GM18526 (cell line): Measurements from ENCODE around the gene PTGIS.

Source experiments
- POLR2A ChIP-seq: IDR thresholded peaks from 3 replicates; pipeline ENCODE4 v1.6.1; 2011; ENCODE audit not compliant: insufficient read length; ENCODE audit errors: extremely low read depth

PTGIS gene

GRCh38 chr20:49568278-49569151 is 578 bp upstream of the PTGIS start:
- no peak for TF ChIP-seq POLR2A

DNA sequence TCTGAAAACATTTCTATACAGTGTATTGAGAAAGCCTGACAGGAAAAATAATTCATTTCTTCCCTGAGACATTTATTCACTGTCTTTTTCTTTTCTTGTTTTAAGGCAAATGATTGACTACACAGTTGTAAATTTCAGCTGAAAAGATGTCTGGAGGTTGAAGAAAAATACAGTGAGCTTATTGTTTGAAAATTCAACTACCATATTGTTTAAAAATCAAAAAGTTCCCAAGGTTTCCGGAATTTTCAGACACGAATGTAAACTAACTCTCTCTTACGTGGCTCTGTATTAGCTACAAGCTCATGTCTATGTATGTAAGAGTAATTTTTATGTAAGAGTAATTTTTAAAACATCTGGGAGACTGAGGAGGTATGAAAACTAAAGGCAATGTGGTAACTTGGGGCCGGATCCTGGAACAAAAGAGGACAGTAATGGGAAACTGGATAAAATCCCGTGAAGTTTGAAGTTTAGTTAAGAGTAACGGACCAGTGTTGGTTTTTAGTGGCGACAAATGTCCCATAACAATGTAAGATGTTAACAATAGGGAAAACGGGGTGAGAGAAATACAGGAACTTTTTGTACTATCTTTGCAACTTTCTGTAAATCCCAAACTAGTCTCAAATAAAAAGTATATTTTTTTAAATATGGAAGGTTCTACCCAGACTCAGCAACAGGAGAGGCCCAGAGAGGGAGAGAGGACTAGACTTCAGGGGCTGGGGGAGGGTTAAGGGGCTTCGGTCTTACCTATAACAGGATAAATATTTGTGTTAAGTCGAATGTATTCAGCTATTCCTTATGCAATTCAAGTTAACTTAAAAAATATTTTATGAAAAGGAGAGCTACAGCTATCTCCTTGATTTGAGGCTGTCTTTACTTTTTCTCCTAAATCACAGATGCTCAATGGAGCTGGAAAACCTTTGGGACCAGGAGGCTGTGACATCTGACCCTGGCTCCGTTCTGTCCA is 1.3 kb downstream of the PTGIS start:
- TF ChIP-seq POLR2A, result no peak

DNA sequence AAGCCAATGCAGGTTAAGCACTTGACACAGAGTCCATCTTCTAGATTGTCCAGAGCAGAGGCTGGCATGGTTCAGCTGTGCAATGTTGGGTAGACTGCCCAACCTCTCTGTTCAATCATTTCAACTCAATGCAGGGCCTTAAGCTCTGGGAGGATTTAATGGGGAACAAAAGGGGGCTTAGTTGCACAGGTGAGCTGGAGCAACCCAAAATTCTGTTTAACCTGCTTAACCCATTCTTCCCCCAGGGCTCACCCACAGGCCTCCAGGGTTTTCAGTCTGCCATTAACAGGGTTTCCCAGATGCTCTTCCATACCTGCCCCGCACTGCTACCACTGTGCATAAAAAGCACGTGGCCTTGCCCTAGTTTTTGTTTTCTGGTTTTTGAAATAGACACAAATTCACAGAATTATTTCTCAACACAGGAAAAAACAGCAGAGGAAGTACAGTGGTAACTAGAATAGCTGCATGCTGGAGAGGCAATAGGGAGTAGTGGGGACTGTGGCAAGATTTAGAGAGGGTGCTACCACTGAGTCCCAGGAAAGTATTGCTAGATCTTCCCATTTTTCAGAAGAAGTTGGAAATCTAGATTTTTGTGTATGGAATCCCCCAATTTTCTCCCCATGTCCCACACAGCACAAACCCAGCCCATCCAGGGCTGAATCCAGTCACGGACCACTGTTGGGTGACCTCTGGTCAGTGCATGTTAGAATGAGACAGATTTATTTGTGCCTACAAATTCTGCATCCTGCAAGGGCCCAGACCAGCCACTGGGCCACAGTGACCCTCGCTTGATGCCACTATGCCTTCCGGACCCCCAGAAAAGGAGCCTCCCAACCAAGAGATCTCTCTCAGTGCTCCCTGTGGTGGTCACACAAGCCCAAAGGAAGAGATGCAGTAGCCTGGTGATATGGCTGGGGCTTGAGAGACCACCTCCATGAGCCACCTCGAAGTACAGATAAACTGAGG is 4.6 kb downstream of the PTGIS start:
- TF ChIP-seq POLR2A, result no peak

DNA sequence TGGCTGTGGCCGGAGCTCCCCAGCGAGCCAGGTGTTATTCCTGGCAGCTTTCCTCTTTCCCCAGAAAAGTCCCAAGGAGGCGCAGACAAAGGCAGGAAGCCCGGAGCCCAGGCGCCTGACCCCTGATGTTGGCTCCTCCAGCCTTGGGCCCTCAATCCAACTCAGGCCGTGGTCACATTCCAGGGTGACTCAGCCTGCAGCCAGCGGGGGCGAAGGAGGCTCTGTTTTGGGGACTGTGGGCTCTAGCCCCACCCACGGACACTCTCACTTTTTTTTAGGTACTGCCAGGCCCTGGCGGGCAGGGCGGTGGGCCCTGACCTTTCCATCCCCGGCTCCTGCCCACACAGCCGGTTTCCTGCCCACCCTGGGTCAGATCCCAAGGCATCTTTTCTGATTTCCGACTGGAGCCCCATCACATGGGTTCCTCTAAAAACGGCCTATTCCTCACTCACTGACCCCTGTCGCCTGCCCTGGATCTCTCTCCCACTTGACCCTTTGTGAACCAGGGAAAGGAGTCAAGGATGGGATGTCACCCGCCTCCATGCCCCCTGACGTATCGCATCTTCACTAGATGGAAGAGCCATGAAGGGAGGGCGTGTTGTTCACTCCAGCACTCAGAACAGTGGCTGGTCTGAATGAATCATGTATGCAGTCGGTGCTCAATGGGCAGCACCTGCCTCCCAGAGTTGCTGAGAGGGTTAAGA is 5.5 kb downstream of the PTGIS start:
- TF ChIP-seq POLR2A, result no peak

GRCh38 chr20:49561806-49562205 is 6.1 kb downstream of the PTGIS start:
- no peak for TF ChIP-seq POLR2A

- TF ChIP-seq POLR2A, result no peak
Observed at GRCh38 chr20:49561256-49561655, 6.7 kb downstream of the PTGIS start.

- TF ChIP-seq POLR2A, result no peak
Observed at GRCh38 chr20:49560646-49561045, 7.3 kb downstream of the PTGIS start.

GRCh38 chr20:49560186-49560585 is 7.8 kb downstream of the PTGIS start:
- no peak for TF ChIP-seq POLR2A

- TF ChIP-seq POLR2A, result no peak
Observed at GRCh38 chr20:49559411-49560081, 8.4 kb downstream of the PTGIS start.

DNA sequence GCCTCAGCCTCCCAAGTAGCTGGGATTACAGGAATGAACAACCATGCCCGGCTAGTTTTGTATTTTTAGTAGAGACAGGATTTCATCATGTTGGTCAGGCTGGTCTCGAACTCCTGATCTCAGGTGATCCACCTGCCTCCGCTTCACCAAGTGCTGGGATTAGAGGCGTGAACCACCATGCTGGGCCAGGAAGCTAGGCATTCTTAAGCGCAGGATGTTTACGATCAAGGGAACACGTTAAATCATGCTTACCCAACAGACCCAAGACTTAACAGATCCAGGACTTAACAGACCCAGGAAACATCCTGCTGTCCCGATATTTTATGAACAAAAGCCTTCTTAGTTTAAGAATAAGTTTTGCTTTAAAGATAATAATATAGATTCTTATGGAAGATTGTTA is 9.1 kb downstream of the PTGIS start:
- TF ChIP-seq POLR2A, result no peak

- TF ChIP-seq POLR2A, result no peak
Observed at GRCh38 chr20:49557449-49557848, 10.5 kb downstream of the PTGIS start.

GRCh38 chr20:49556621-49557020 is 11.3 kb downstream of the PTGIS start:
- no peak for TF ChIP-seq POLR2A

DNA sequence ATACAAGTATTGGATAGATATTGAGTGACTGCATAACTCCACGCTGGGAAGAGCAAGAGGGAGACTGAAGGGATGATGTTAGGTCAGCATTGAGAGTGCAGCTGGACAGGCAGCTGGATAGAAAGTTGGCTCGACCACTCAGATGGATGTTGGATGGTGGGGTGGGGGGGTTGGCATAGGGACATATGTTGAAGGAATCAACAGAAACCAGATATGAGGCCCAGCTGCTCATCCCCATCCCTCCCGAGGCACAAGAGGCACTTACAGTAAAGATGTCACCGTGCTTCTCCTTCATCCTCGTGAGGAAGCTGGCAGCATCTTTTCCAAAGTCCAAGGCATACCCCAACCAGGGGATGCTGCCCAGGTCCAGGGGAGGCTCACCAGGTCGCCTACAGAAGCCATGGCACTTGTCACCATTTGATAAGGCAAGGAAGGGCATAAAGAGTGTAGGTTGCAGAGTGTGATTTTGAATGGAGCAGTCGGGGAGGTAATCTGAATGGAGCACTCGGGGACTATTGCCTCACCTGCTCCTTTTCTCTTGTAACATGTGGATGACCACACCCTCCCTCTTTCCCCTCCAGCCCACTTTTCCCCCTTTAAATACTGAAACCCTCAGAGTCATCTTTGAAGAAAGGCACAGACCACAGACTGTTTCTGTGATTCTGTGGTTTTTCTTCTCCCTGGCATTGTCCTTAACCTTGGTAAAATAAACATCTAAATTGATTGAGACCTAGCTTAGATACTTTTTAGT is 18.0 kb downstream of the PTGIS start:
- no peak for TF ChIP-seq POLR2A
